SK-MEL-5 (cell line): Measurements from ENCODE around the gene TMEM176B. TPM values are rescaled to one million over a fixed set of nuclear protein-coding genes. Genes with fewer than 3 reads are reported as not detected.

ENCODE experiments used
- DNase-seq: peaks from one replicate; pipeline ENCODE4 v3.0.0-alpha.2; 2016; ENCODE audit warnings: low read depth, low spot score
- in situ Hi-C: cut with HindIII; loops from 2 replicates; pipeline ENCODE4 v1.10.0; 2016; ENCODE audit warnings: low sequenced_read_pairs, high pct_unique_total_duplicates, low pct_unique_long_range_greater_than_20kb
- total RNA-seq: library from RNA; depleted of rRNA; stranded (reverse); fragments of >200 nt; shearing (Covaris generic); gene quantifications from 2 replicates; pipeline ENCODE4 v1.2.3, GENCODE V29; 2014; rRNA removed

Gene TMEM176B
- total RNA-seq, 1 experiment from 2014 or later = 0.63 TPM

DNA sequence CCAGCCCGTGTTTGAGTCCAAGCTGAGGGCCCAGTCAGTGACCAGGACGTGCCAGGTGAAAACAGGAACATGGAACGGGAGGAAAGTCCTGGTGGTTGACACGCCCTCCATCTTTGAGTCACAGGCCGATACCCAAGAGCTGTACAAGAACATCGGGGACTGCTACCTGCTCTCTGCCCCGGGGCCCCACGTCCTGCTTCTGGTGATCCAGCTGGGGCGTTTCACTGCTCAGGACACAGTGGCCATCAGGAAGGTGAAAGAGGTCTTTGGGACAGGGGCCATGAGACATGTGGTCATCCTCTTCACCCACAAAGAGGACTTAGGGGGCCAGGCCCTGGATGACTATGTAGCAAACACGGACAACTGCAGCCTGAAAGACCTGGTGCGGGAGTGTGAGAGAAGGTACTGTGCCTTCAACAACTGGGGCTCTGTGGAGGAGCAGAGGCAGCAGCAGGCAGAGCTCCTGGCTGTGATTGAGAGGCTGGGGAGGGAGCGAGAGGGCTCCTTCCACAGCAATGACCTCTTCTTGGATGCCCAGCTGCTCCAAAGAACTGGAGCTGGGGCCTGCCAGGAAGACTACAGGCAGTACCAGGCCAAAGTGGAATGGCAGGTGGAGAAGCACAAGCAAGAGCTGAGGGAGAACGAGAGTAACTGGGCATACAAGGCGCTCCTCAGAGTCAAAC, 57.7 kb downstream of the TMEM176B start:
- in situ Hi-C loops = no loop called here
- DNase-seq = no peak

Other genes starting within 250 kb of the TMEM176B start
- gene GIMAP4, start 233.0 kb downstream of the TMEM176B start, total RNA-seq = not detected in 2 replicates
- not detected in 2 replicates for gene GIMAP6, start 168.0 kb downstream of the TMEM176B start, total RNA-seq
- gene GIMAP2, start 114.7 kb downstream of the TMEM176B start, total RNA-seq = 12.6 and 13.5 TPM in 2 replicates
- not detected in 2 replicates for gene GIMAP1, start 83.8 kb downstream of the TMEM176B start, total RNA-seq
- 0.26 and 0.35 TPM in 2 replicates for gene GIMAP5, start 62.9 kb downstream of the TMEM176B start, total RNA-seq
- not detected in 2 replicates for gene TMEM176A, start 405 bp upstream of the TMEM176B start, total RNA-seq
- gene AOC1, start 52.2 kb upstream of the TMEM176B start, total RNA-seq = 0.05 and 0.21 TPM in 2 replicates
- 0.05 and 0.37 TPM in 2 replicates for gene KCNH2, start 178.0 kb upstream of the TMEM176B start, total RNA-seq
- gene NOS3, start 190.7 kb upstream of the TMEM176B start, total RNA-seq = 0.03 TPM in 1 of 2 replicates, not detected in the other
- gene ATG9B, start 224.1 kb upstream of the TMEM176B start, total RNA-seq = 0.13 and 0.27 TPM in 2 replicates
- gene ABCB8, start 228.1 kb upstream of the TMEM176B start, total RNA-seq = 47.9 and 55.7 TPM in 2 replicates
- 0.42 and 0.93 TPM in 2 replicates for gene ASIC3, start 248.2 kb upstream of the TMEM176B start, total RNA-seq